Stomach (tissue), 4 donors: ENCODE results near the gene NXPH3.

Experiments
- EP300 ChIP-seq: sonication (generic); formaldehyde crosslinking; IDR thresholded peaks from one replicate; pipeline ENCODE4 v1.6.1; 2017; ENCODE audit warnings: antibody characterized with exemption
- POLR2A ChIP-seq, 4 donors: fragments of 450-650 bp; IDR thresholded peaks; one replicate each; pipeline ENCODE4 v1.6.1; 2016; ENCODE audit warnings: antibody characterized with exemption in 4 of 4, control low read depth in 2 of 4, mild to moderate bottlenecking in 1 of 4, moderate library complexity in 1 of 4
- POLR2AphosphoS5 ChIP-seq, 3 donors: sonication (generic); formaldehyde crosslinking; IDR thresholded peaks; one replicate each; pipeline ENCODE4 v1.6.1; 2016; ENCODE audit warnings: antibody characterized with exemption in 3 of 3
- TF ChIP-seq, protein P1 (sequence below), 7 experiments: fragments of 450-650 bp in 4 of 7; fragments of 200-600 bp in 3 of 7; sonication (generic) in 3 of 7; IDR thresholded peaks; one replicate each; pipeline ENCODE4 v1.5.1; 2016 to 2019; ENCODE audit warnings: antibody characterized with exemption in 7 of 7, control low read depth in 2 of 7, mild to moderate bottlenecking in 1 of 7

DNA sequence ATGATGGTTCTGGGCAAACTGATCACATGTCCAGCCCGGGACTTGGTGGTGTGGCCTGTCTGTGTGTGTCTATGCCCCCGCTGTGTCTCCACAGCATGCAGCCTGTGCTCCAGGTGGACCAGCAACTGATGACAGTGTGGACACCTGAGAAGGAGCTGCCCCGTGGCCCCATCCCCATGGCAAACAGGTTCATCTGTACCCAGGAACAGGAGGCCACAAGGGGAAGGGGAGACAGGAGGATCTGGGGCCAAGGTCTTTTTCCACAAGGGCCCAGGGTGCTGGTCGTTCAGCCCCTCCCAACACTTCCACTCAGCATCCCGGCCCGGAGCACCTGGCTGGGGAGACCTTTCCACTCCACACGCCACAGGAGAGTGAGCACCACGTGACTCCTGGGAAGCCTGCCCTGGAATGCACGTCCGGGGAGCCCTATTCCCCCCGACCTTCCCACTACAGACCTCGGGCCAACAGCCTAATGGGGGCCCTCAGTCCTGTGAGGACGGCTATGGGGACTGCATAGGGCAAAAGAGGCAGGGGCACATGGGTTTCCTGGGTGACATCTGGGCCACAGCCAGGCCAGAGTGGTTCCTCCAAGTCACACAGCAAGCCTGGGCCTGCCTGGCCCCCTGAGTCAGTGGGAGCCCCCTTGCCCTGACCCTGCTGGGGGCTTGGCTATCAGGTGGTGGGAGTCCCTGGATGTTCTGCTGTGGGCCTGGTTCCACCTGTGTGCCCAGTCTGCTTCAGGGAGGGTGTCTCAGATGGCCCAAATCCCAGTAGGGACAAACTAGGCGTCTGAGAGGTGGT is 20.8 kb upstream of the NXPH3 start:
- TF ChIP-seq, protein P1, sequence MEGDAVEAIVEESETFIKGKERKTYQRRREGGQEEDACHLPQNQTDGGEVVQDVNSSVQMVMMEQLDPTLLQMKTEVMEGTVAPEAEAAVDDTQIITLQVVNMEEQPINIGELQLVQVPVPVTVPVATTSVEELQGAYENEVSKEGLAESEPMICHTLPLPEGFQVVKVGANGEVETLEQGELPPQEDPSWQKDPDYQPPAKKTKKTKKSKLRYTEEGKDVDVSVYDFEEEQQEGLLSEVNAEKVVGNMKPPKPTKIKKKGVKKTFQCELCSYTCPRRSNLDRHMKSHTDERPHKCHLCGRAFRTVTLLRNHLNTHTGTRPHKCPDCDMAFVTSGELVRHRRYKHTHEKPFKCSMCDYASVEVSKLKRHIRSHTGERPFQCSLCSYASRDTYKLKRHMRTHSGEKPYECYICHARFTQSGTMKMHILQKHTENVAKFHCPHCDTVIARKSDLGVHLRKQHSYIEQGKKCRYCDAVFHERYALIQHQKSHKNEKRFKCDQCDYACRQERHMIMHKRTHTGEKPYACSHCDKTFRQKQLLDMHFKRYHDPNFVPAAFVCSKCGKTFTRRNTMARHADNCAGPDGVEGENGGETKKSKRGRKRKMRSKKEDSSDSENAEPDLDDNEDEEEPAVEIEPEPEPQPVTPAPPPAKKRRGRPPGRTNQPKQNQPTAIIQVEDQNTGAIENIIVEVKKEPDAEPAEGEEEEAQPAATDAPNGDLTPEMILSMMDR (IDR thresholded peaks at IDR 0.05), result no peak
- no peak for TF ChIP-seq POLR2A (IDR thresholded peaks at IDR 0.05)
- TF ChIP-seq POLR2AphosphoS5 (IDR thresholded peaks at IDR 0.05), result no peak
- TF ChIP-seq EP300, result no peak
